ENCODE results near the gene TARDBP. TPM values are rescaled to one million over a fixed set of nuclear protein-coding genes. Genes with fewer than 3 reads are reported as not detected.
A peak's percentile ranks its signal among the peaks of the same experiment; 100 is the strongest.

TARDBP gene
- total and polyA plus RNA-seq, 4 donors, result 88.7 to 205 (median 122) TPM

- H3K9ac ChIP-seq (ENCODE audit: insufficient read depth in 1 of 2, low read length in 2 of 2), result peak overlapping the region in 1 of 2 donors; percentile 28
- ATAC-seq (ENCODE audit: insufficient read depth, low FRiP score), result no peak
- no peak overlapping the region for H3K4me3 ChIP-seq
- no peak for DNase-seq
- H3K4me1 ChIP-seq (ENCODE audit: control insufficient read depth in 5 of 5, insufficient read depth in 5 of 5, low read length in 5 of 5), result peaks cover 0 to 10% (median 5%) of the 10 kb centered on the region in 5 donors
- peaks cover 0 to 1% (median 0%) of the 10 kb centered on the region in 4 donors for H3K9me3 ChIP-seq (ENCODE audit: control insufficient read depth in 4 of 4, insufficient read depth in 3 of 4, low read length in 3 of 4)
- H3K27ac ChIP-seq (ENCODE audit: low read depth in 1 of 2, low read length in 1 of 2), result no peak overlapping the region
- 52 to 63% methylated on average over 13 of the region's 13 CpGs for WGBS, 2 donors
- TF ChIP-seq CTCF (IDR thresholded peaks at IDR 0.05; ENCODE audit: control extremely low read depth, extremely low read depth), result no peak
- H3K27me3 ChIP-seq (ENCODE audit: control insufficient read depth in 3 of 3, insufficient read depth in 3 of 3, low read length in 2 of 3), result no peaks in the 10 kb centered on the region
- no peaks in the 10 kb centered on the region for H3K36me3 ChIP-seq (ENCODE audit: control insufficient read depth in 4 of 4, insufficient read depth in 4 of 4, low read length in 4 of 4)
Observed at GRCh38 chr1:10968411-10968826, 44.0 kb upstream of the TARDBP start.

- Histone ChIP-seq H3K9ac (ENCODE audit: insufficient read depth in 1 of 2, low read length in 2 of 2) (no peak overlapping the region), H3K9me3 (ENCODE audit: control insufficient read depth in 4 of 4, insufficient read depth in 3 of 4, low read length in 3 of 4) (peaks cover 0 to 1% (median 0%) of the 10 kb centered on the region in 4 donors), H3K4me1 (ENCODE audit: control insufficient read depth in 5 of 5, insufficient read depth in 5 of 5, low read length in 5 of 5) (peaks cover 0 to 10% (median 5%) of the 10 kb centered on the region in 5 donors), H3K4me3 (no peak overlapping the region), H3K36me3 (ENCODE audit: control insufficient read depth in 4 of 4, insufficient read depth in 4 of 4, low read length in 4 of 4) (no peaks in the 10 kb centered on the region), H3K27ac (ENCODE audit: low read depth in 1 of 2, low read length in 1 of 2) (no peak overlapping the region), H3K27me3 (ENCODE audit: control insufficient read depth in 3 of 3, insufficient read depth in 3 of 3, low read length in 2 of 3) (no peaks in the 10 kb centered on the region)
- DNase-seq (no peak), ATAC-seq (ENCODE audit: insufficient read depth, low FRiP score) (no peak)
- 76 to 83% methylated on average over 14 of the region's 14 CpGs for WGBS, 2 donors
- TF ChIP-seq CTCF (IDR thresholded peaks at IDR 0.05; ENCODE audit: control extremely low read depth, extremely low read depth), result no peak
Observed at GRCh38 chr1:10969267-10969970, 43.0 kb upstream of the TARDBP start.

GRCh38 chr1:10969971-10970332 is 42.5 kb upstream of the TARDBP start:
- Histone ChIP-seq H3K36me3 (ENCODE audit: control insufficient read depth in 4 of 4, insufficient read depth in 4 of 4, low read length in 4 of 4) (no peaks in the 10 kb centered on the region), H3K9ac (ENCODE audit: insufficient read depth in 1 of 2, low read length in 2 of 2) (no peak overlapping the region), H3K9me3 (ENCODE audit: control insufficient read depth in 4 of 4, insufficient read depth in 3 of 4, low read length in 3 of 4) (peaks cover 0 to 1% (median 0%) of the 10 kb centered on the region in 4 donors), H3K27me3 (ENCODE audit: control insufficient read depth in 3 of 3, insufficient read depth in 3 of 3, low read length in 2 of 3) (no peaks in the 10 kb centered on the region), H3K4me1 (ENCODE audit: control insufficient read depth in 5 of 5, insufficient read depth in 5 of 5, low read length in 5 of 5) (peaks cover 0 to 10% (median 5%) of the 10 kb centered on the region in 5 donors), H3K4me3 (no peak overlapping the region), H3K27ac (ENCODE audit: low read depth in 1 of 2, low read length in 1 of 2) (no peak overlapping the region)
- ATAC-seq (ENCODE audit: insufficient read depth, low FRiP score) (no peak), DNase-seq (no peak)
- WGBS, 2 donors, result 76 to 94% methylated on average over 2 of the region's 2 CpGs
- TF ChIP-seq CTCF (IDR thresholded peaks at IDR 0.05; ENCODE audit: control extremely low read depth, extremely low read depth), result no peak

All from lung (tissue), 12 donors.